Activated CD8-positive, alpha-beta memory T cell treated with anti-CD3 and anti-CD28 coated beads for 1 hour (primary cell): Measurements from ENCODE around the gene SLCO3A1.

ENCODE experiments used
- DNase-seq, 2 donors: peaks; one replicate each; pipeline ENCODE4 v3.0.0-alpha.2; 2020; ENCODE audit warnings: low read depth in 1 of 2; ENCODE audit errors: extremely low read depth in 1 of 2

SLCO3A1 gene

GRCh38 chr15:91909111-91909510 is 55.6 kb downstream of the SLCO3A1 start:
- DNase-seq, result no peak

DNA sequence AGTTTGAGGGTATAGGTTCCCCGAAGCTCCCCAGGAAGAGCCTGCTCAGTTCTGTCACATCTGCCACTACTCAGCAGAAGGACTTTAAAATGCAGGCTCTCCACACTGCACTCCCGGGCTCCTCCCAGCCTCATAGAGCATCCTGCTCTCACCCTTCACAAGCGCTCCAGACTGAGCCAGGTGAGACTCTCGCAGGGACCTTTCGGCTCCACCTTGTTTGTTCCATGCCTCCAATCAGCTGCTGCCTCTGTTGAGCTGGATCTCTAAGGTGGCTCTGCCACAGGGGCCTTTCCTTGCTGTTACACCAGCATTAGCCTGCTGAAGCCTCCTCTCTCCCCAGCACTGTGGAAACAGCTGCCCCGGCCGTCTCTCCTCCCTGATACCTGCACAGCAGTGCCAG is 56.1 kb downstream of the SLCO3A1 start:
- no peak for DNase-seq

DNA sequence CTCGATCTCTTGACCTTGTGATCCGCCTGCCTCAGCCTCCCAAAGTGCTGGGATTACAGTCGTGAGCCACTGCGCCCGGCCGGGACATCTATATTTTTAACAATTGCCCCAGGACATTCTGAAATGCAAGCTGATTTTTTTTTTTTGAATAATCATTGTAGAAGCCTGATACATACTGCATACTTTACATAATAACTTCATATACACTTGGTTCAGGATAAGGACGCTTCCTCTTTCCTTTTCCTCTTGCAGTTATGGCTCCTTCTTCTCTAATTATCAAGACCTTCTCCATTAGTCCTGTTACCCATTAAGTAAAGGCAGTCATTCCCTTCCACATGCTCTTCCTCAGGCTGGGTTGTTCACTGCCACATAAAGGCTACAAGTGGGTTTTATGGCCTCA is 58.3 kb downstream of the SLCO3A1 start:
- no peak for DNase-seq

DNA sequence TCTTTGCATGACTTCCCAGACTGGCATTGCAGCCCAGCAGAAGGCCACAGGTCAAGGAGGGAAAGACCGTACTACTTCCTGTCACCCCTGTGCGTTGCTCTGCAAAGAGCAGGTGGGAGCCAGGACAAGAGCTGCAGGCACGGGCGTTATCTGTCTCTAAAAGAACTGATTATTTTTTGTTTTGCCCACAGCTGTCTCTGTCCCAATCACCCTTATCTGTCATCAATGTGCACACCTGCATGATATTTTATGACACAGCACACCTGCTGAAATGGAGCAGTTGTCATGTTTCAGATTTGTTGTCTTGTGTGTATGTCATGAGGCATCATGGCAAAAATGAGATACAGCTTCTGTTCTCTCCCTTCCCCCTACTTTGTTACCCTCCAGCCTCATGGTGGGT is 58.8 kb downstream of the SLCO3A1 start:
- no peak for DNase-seq

- DNase-seq, result no peak
Observed at GRCh38 chr15:91913560-91913959, 60.1 kb downstream of the SLCO3A1 start.

DNA sequence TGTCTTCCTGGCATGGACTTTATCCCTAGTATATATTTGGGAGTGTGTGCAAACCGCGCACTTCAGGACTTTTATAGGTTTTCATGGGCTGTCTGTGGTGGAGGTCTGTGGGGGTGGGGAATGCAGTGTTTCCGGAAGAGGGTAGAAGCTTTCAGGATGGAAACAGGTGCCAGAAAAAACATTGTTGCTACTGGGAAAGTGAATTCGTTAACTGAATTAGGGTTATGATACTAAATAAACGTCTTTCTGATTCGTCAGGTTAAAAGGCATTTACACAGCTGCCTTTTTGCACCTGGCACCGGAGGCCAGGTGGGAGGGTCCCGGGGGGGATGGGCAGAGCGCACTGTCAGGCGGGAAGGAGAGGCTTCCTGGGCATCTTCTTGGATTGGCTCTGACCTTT is 62.1 kb downstream of the SLCO3A1 start:
- DNase-seq, result no peak

DNA sequence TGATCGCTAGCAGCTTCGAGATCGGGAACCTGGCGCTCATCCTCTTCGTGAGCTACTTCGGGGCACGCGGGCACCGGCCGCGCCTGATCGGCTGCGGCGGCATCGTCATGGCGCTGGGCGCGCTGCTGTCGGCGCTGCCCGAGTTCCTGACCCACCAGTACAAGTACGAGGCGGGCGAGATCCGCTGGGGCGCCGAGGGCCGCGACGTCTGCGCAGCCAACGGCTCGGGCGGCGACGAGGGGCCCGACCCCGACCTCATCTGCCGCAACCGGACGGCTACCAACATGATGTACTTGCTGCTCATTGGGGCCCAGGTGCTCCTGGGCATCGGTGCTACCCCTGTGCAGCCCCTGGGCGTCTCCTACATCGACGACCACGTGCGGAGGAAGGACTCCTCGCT is 62.5 kb downstream of the SLCO3A1 start:
- no peak for DNase-seq

DNA sequence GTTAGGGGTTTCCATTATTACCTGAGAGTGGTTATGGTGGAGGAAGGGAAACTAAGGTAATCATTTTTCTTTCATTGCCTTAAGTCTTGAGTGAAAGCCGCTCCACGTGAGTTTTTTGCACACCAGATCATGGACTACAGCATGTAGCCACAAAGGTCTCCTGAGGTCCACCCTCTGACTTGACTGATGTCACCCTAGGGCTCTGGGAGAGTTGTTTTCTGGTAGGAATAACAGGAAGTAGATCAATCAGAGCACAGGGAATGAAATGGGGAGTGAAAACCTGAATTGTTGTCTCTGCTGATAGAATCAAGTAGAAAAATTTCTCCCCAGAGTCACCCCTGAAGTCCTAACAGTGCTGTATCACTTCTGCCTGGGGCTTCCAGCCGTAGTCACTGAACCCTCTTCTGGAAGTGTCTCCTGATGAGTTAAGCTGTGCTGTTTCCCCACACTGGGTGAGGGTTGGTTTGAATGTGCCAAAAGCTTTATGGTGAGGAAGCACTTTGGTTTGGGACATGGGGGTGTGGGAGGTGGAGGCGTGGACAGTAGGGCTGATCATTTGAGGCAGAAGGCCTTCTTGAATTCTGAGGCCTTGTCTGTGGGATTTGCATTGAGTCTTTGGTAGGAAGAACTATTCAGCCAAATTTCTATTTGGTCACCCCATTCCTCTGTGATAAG is 64.3 kb downstream of the SLCO3A1 start:
- DNase-seq, result no peak

- no peak for DNase-seq
Observed at GRCh38 chr15:91919014-91919534, 65.6 kb downstream of the SLCO3A1 start.

DNA sequence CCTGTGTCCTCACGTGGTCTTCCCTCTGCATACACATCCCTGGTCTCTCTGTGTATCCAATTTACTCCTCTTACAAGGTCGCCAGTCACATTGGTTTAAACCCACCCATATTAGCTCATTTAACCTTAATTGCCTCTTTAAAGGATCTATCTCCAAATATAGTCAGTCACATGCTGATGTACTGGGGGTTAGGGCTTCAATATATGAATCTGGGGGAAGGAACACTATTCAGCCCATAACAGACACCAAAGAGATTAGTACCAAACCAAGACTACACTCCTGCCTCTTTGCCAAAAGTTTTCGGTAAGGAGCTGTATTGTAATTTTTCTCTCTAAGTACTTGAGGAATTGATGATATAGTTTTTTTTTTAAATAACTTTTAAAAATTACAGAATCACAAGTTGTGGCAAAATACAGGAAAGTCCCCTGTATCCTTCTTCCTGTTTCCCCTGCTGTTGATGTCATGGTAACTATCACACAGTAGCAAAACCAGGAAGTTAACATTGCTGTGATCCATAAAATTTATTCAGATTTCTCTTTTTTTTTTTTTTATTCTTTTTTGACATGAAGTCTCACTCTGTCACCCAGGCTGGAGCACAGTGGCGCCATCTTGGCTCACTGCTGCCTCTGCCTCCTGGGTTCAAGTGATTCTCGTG is 67.8 kb downstream of the SLCO3A1 start:
- no peak for DNase-seq

DNA sequence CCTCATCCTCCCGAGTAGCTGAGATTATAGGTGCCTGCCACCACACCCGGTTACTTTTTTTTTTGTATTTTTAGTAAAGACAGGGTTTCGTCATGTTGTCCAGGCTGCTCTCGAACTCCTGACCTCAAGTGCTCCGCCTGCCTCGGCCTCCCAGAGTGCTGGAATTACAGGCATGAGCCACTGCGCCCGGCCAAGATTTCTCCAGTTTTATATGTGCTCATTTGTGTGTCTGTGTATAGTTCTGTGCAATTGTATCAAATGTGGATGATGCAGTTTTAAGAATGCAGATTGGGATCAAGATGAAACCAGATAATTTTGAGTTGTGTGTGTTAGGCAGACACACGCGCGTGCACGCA is 68.3 kb downstream of the SLCO3A1 start:
- no peak for DNase-seq

DNA sequence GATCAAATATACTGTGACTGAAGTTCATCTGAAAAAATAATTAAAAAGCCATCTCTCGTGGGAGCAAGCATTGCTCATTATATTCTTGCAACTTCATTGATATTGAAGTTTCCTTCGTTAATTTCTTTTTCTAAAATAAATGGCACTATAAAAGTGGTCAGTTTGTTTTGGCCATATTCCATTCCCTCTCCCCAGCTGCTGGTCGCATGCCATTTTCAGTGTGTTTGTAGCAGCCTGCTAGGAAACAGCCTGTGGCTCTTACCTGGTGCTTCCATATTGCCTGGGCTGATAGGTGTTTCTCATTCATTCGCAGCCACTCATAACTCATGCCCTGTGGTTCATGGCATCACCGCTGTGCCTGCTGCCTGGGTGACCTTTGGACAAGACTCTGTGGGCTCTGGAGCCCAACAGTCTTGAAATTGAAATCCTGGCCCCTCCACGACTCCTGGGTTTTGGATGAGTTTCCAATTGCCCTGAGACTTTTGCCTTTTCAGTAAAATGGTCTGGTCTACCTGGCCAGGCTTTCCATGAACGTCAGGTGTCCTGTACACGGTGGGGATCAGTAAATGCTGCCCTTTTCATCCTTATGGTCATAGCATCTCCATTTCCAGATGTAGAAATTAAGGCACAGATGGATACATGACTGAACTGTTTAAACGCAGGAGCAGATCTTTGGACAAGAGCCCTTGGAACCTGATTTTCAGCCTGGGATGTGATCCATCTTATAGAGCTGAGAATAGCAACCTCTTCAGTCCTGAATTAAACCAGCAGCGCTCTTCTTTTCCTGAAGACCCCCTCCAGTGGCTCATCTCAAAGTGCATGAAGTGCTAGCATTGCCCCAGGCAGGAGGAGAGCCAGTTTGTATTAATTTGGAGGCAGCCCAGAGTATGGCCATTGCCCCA is 69.4 kb downstream of the SLCO3A1 start:
- DNase-seq, result no peak

GRCh38 chr15:91924183-91924582 is 70.7 kb downstream of the SLCO3A1 start:
- no peak for DNase-seq

GRCh38 chr15:91924837-91925495 is 71.5 kb downstream of the SLCO3A1 start:
- no peak for DNase-seq

GRCh38 chr15:91925794-91926193 is 72.3 kb downstream of the SLCO3A1 start:
- DNase-seq, result no peak

DNA sequence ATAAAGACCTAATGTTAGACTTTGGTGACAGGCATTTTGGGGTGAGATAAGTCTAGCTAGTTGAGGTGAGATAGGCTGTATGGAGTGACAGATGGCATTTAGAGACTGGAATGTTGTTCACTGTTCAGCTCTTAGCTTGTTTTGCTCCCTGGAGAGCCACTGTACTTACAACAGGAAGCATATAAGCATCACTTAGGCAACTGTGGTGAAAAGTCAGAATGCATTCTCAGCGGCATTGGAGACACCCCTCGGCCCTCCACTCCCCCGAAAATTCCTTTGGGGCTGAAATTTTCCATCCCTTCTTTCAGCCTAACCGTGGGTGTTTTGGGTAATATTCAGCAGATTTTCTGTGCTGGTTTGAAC is 73.4 kb downstream of the SLCO3A1 start:
- no peak for DNase-seq

GRCh38 chr15:91927585-91927984 is 74.1 kb downstream of the SLCO3A1 start:
- no peak for DNase-seq

DNA sequence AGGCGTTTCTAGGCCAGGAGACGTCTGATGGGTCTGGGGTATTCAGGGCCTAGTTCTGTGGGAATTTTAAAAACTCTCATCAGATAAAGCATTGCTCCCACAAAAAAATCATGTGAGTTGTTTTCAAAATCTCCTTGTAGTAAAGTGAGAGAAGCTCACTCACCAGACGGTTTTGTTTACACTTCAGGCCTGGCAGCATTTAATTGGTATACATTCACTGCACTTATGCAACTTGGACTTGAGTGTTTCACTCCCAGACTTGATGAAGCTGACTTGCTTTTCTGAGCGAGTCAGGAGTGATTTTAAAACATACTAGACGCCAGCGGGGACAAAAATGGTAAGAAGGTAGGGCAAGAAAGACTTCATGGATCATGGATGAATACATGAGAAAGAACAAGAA is 75.2 kb downstream of the SLCO3A1 start:
- DNase-seq, result no peak

DNA sequence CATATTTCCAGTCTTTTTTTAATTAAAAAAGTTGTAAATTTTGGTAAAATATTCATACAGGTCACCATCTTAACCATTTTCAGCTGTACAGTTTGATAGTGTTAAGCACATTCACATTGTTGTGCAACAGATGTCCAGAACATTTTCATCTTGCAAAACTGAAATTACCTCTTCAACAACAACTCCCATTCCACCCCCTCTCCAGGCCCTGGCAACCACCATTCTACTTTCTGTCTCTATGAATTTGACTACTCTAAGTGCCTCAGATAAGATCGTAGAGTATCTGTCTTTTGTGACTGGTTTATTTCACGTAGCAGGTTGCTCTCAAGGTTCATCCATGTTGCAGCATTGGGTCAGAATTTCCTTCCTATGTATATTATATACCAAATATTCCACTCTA is 76.0 kb downstream of the SLCO3A1 start:
- DNase-seq, result no peak

- no peak for DNase-seq
Observed at GRCh38 chr15:91930092-91930491, 76.6 kb downstream of the SLCO3A1 start.

GRCh38 chr15:91936182-91936775 is 82.8 kb downstream of the SLCO3A1 start:
- DNase-seq, result no peak
